B cell (primary cell): Measurements from ENCODE around the gene RBM41. TPM values are rescaled to one million over a fixed set of nuclear protein-coding genes. Genes with fewer than 3 reads are reported as not detected.
A peak's percentile ranks its signal among the peaks of the same experiment; 100 is the strongest.

Experiments
- ATAC-seq: fragments of 200-7000 bp; cut with Tn5 transposase; one replicate; pipeline ENCODE4 v1.10.0; 2021; ENCODE audit warnings: low read depth, mild to moderate bottlenecking, moderate number of reproducible peaks, moderate library complexity
- CTCF ChIA-PET: fragments of 350-600 bp; sonication (Branson Sonifier 250); formaldehyde crosslinking; loops from one replicate; lab custom pipeline; 2021; ENCODE audit warnings: antibody characterized with exemption, inconsistent platforms; lab: Charles Lee
- POLR2A ChIA-PET: fragments of 350-600 bp; sonication (Branson Sonifier 250); formaldehyde crosslinking; loops from one replicate; lab custom pipeline; 2021; ENCODE audit warnings: antibody characterized with exemption; lab: Charles Lee
- DNase-seq: peaks from one replicate; pipeline ENCODE4 v3.0.0; 2013
- H2AFZ ChIP-seq: 2 replicates; pipeline ENCODE4 v1.6.1; 2012; ENCODE audit warnings: mild to moderate bottlenecking, low read depth, low read length; ENCODE audit not compliant: insufficient read depth, poor library complexity, severe bottlenecking
- H3K27ac ChIP-seq, 2 donors: 1 replicate in 1 of 2; 2 replicates in 1 of 2; pipeline ENCODE4 v1.5.1; 2012 to 2013; ENCODE audit warnings: low read length in 2 of 2, mild to moderate bottlenecking in 2 of 2, moderate library complexity in 1 of 2
- H3K27me3 ChIP-seq, 4 experiments: fragments of 200-600 bp in 1 of 4; sonication (generic) in 1 of 4; replicated peaks in 1 of 4; 1 replicate in 2 of 4; 2 replicates in 2 of 4; pipeline versions ENCODE4 v1.6.1 to v1.7.0; 2013 to 2016; ENCODE audit warnings: low read length in 3 of 4, mild to moderate bottlenecking in 2 of 4, mixed read lengths in 1 of 4, moderate library complexity in 1 of 4; ENCODE audit not compliant: insufficient read depth in 4 of 4, control insufficient read depth in 3 of 4; ENCODE audit errors: control extremely low read depth in 1 of 4
- H3K36me3 ChIP-seq, 2 experiments: replicated peaks in 1 of 2; 1 replicate in 1 of 2; 2 replicates in 1 of 2; pipeline versions ENCODE4 v1.6.1 to v1.7.1; 2013; ENCODE audit warnings: low read length in 1 of 2; ENCODE audit not compliant: insufficient read depth in 2 of 2, control insufficient read depth in 1 of 2; ENCODE audit errors: control extremely low read depth in 1 of 2, extremely low read depth in 1 of 2
- H3K4me1 ChIP-seq, 2 donors: fragments of 200-600 bp in 1 of 2; sonication (generic) in 1 of 2; 1 replicate in 1 of 2; 2 replicates in 1 of 2; pipeline versions ENCODE4 v1.5.1 to v1.6.1; 2013 to 2017; ENCODE audit warnings: low read length in 2 of 2; ENCODE audit not compliant: control insufficient read depth in 2 of 2, insufficient read depth in 2 of 2
- H3K4me2 ChIP-seq: replicated peaks from 2 replicates; pipeline ENCODE3; 2012; ENCODE audit warnings: mild to moderate bottlenecking, low read depth, low read length; ENCODE audit not compliant: poor library complexity, severe bottlenecking
- H3K4me3 ChIP-seq, 5 experiments: fragments of 200-600 bp in 1 of 5; sonication (generic) in 1 of 5; 1 replicate in 3 of 5; 2 replicates in 2 of 5; pipeline versions ENCODE4 v1.5.1 to v1.7.0; 2011 to 2016; ENCODE audit warnings: low read length in 4 of 5, mild to moderate bottlenecking in 4 of 5, low read depth in 2 of 5, control low read depth in 1 of 5, moderate library complexity in 1 of 5; ENCODE audit not compliant: insufficient read depth in 1 of 5; ENCODE audit errors: control extremely low read depth in 1 of 5, extremely low read depth in 1 of 5
- H3K79me2 ChIP-seq: fragments of 200-600 bp; sonication (generic); one replicate; pipeline ENCODE4 v1.6.0; 2016; ENCODE audit warnings: low read length; ENCODE audit not compliant: control insufficient read depth, insufficient read depth
- H3K9ac ChIP-seq: fragments of 200-600 bp; sonication (generic); 2 replicates; pipeline ENCODE4 v1.6.1; 2017; ENCODE audit warnings: mild to moderate bottlenecking, low read length, moderate library complexity
- H3K9me3 ChIP-seq, 3 donors: one replicate each; pipeline versions ENCODE4 v1.6.1 to v1.7.1; 2013; ENCODE audit warnings: low read length in 2 of 3; ENCODE audit not compliant: control insufficient read depth in 2 of 3, insufficient read depth in 1 of 3; ENCODE audit errors: control extremely low read depth in 1 of 3
- H4K20me1 ChIP-seq: 2 replicates; pipeline ENCODE4 v1.6.0; 2012; ENCODE audit warnings: mild to moderate bottlenecking, low read length; ENCODE audit not compliant: insufficient read depth, control insufficient read depth, poor library complexity, severe bottlenecking
- H3K27ac Mint-ChIP-seq: one replicate; pipeline ENCODE4 v1.8.0; 2021; ENCODE audit warnings: mixed read lengths
- H3K27me3 Mint-ChIP-seq: one replicate; pipeline ENCODE4 v1.8.0; 2021; ENCODE audit warnings: mixed read lengths
- H3K4me1 Mint-ChIP-seq: one replicate; pipeline ENCODE4 v1.8.0; 2021; ENCODE audit warnings: mixed read lengths
- H3K4me3 Mint-ChIP-seq: one replicate; pipeline ENCODE4 v1.8.0; 2021; ENCODE audit warnings: mixed read lengths
- H3K9me3 Mint-ChIP-seq: one replicate; pipeline ENCODE4 v1.8.0; 2022; ENCODE audit warnings: mixed read lengths; ENCODE audit not compliant: insufficient read depth
- EZH2 ChIP-seq: IDR thresholded peaks from 2 replicates; pipeline ENCODE4 v1.6.1; 2012; ENCODE audit warnings: borderline replicate concordance, low read depth, mild to moderate bottlenecking, moderate library complexity, low read length; ENCODE audit not compliant: insufficient read depth, poor library complexity, severe bottlenecking
- WGBS: methylation state at CpG from one replicate; pipeline ENCODE4 v1.1.5; 2013; ENCODE audit warnings: missing lambda C conversion rate; ENCODE audit not compliant: insufficient coverage; 5-methylcytosine and 5-hydroxymethylcytosine counted together
- intact Hi-C: fragments of 100-400 bp; cut with micrococcal nuclease; formaldehyde crosslinking; loops from one replicate; pipeline ENCODE4 v1.10.0; 2022
- polyA plus RNA-seq: library from polyadenylated mRNA; depleted of rRNA; stranded (reverse); fragments of >200 nt; gene quantifications from 2 replicates; pipeline ENCODE4 v1.2.3, GENCODE V29; 2012
- total RNA-seq, 2 donors: library from RNA; stranded (reverse); fragments of 120-200 nt in 1 of 2; gene quantifications; 1 replicate in 1 of 2; 2 replicates in 1 of 2; pipeline versions ENCODE4 v1.2.3 to v1.2.4, GENCODE V29; 2013 to 2022
- TF ChIP-seq, protein P1 (sequence below): fragments of 200-600 bp; IDR thresholded peaks from one replicate; pipeline ENCODE4 v1.8.0; 2022; ENCODE audit warnings: antibody characterized with exemption, mild to moderate bottlenecking

RBM41 gene
- total and polyA plus RNA-seq, 2 donors (not counting 1 experiment from before 2014, with no cell fraction given) = 5.2 to 32.5 TPM

DNA sequence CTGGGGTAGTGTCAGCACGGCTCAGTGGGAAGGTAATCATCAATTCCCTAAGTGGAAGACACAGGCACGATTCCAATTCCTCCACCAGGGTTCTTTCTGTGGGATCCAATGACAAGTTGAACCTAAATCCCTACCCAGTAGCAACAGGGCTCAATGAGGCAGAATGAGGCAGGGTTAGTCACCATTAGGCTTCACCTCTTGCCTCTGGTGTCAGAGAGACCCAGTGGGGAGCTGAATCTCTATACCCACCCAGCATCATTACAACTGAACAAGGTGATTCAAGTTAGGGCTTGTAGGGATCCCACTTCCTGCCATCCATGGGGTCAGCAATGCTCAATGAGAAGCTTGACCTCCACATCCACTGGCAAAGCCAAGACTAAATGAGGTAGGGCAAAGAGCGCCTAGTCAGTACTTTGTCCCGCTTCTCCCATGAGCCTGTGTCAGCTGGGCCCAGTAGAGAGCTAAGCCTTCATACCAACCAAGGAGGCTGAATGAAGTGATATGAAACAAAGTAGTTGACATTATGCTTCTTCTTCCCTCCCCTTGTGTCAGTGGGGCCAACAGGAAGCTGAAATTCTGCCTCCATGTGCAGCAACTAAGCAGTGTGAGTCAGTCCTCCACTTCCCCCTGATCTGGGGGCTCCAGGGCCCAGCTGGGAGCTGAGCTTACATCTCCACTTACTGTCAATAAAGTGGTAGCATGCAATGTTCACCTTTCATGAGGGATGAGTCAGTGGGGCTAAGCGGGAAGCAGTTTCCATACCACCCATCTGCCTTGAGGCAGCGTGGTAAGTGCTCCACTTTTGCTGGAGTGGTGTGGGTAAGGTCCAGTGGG is 36.4 kb upstream of the RBM41 start:
- Histone ChIP-seq H3K4me3 (no peak overlapping the region), H3K27ac (no peak overlapping the region), H3K79me2 (no peaks in the 10 kb centered on the region), H4K20me1 (no peaks in the 10 kb centered on the region), H2AFZ (no peak overlapping the region), H3K4me1 (no peaks in the 10 kb centered on the region), H3K9me3 (no peaks in the 10 kb centered on the region), H3K4me2 (no peak overlapping the region), H3K36me3 (no peaks in the 10 kb centered on the region), H3K9ac (no peak overlapping the region), H3K27me3 (peaks cover 0 to 3% (median 1%) of the 10 kb centered on the region in 4 experiments)
- Mint-ChIP-seq H3K4me3 (peak overlapping the region; percentile 32), H3K4me1 (no peaks in the 10 kb centered on the region), H3K27ac (no peak overlapping the region), H3K9me3 (no peaks in the 10 kb centered on the region), H3K27me3 (no peaks in the 10 kb centered on the region)
- DNase-seq (peak; percentile 2), ATAC-seq (no peak)
- no CpG with 5 or more reads among the region's 6 CpGs for WGBS
- intact Hi-C loops = no loop called here
- ChIA-PET POLR2A (no interaction called here), CTCF (no interaction called here)
- TF ChIP-seq, protein P1, sequence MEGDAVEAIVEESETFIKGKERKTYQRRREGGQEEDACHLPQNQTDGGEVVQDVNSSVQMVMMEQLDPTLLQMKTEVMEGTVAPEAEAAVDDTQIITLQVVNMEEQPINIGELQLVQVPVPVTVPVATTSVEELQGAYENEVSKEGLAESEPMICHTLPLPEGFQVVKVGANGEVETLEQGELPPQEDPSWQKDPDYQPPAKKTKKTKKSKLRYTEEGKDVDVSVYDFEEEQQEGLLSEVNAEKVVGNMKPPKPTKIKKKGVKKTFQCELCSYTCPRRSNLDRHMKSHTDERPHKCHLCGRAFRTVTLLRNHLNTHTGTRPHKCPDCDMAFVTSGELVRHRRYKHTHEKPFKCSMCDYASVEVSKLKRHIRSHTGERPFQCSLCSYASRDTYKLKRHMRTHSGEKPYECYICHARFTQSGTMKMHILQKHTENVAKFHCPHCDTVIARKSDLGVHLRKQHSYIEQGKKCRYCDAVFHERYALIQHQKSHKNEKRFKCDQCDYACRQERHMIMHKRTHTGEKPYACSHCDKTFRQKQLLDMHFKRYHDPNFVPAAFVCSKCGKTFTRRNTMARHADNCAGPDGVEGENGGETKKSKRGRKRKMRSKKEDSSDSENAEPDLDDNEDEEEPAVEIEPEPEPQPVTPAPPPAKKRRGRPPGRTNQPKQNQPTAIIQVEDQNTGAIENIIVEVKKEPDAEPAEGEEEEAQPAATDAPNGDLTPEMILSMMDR = no peak
- no peak for TF ChIP-seq EZH2

- intact Hi-C loops = no loop called here
- ChIA-PET CTCF (no interaction called here), POLR2A (no interaction called here)
- Histone ChIP-seq H3K4me2 (no peak overlapping the region), H3K36me3 (no peaks in the 10 kb centered on the region), H2AFZ (no peak overlapping the region), H3K9ac (no peak overlapping the region), H3K79me2 (no peaks in the 10 kb centered on the region), H4K20me1 (no peaks in the 10 kb centered on the region), H3K9me3 (no peaks in the 10 kb centered on the region), H3K27ac (no peak overlapping the region), H3K4me1 (no peaks in the 10 kb centered on the region), H3K4me3 (no peak overlapping the region), H3K27me3 (peaks cover 0 to 3% (median 1%) of the 10 kb centered on the region in 4 experiments)
- Mint-ChIP-seq H3K4me1 (no peaks in the 10 kb centered on the region), H3K4me3 (no peak overlapping the region), H3K27ac (no peak overlapping the region), H3K27me3 (no peaks in the 10 kb centered on the region), H3K9me3 (no peaks in the 10 kb centered on the region)
- TF ChIP-seq, protein P1 = no peak
- no peak for TF ChIP-seq EZH2
- DNase-seq (no peak), ATAC-seq (no peak)
- WGBS = 93% methylated on average over 2 of the region's 5 CpGs
These were observed 34.4 kb upstream of the RBM41 start for GRCh38 chrX:107153005-107153404.
